HepG2 (cell line): ENCODE results near the gene PFAS. TPM values are rescaled to one million over a fixed set of nuclear protein-coding genes. Genes with fewer than 3 reads are reported as not detected.

Experiments used
- ATAC-seq: fragments of 200-7000 bp; cut with Tn5 transposase; 3 replicates; pipeline ENCODE4 v1.9.1; 2020; ENCODE audit warnings: mild to moderate bottlenecking, moderate library complexity
- BruUV-seq: library from RNA; stranded (reverse); fragments of 400-500 nt; replicated peaks from 2 replicates; lab custom pipeline; 2021; lab: Mats Ljungman, UMichigan
- CTCF ChIA-PET: fragments of 300-600 bp; formaldehyde crosslinking; extraction: SDS; loops from one replicate; lab custom pipeline; 2021; ENCODE audit warnings: low total read pairs, inconsistent platforms, low intra/inter-chr PET ratio; lab: Yijun Ruan, JAX
- POLR2A ChIA-PET: fragments of 350-600 bp; sonication (Branson Sonifier 250); formaldehyde crosslinking; loops from one replicate; lab custom pipeline; 2020; ENCODE audit warnings: antibody characterized with exemption, inconsistent platforms; lab: Yijun Ruan, JAX
- DNase-seq: peaks from one replicate; pipeline ENCODE4 v3.0.0-alpha.2; 2015; ENCODE audit warnings: low spot score
- FAIRE-seq: peaks from 3 replicates; lab custom pipeline; 2011; peaks lifted over from hg19 to GRCh38; lab: Jason Lieb, UNC
- H2AFZ ChIP-seq: one replicate; pipeline ENCODE4 v1.6.1; 2011; ENCODE audit warnings: low read length, inconsistent platforms
- H3K27ac ChIP-seq: fragments of 300-600 bp; 3 replicates; pipeline ENCODE4 v1.8.0; 2011; ENCODE audit warnings: mixed run types, mild to moderate bottlenecking, mixed read lengths, low read length, inconsistent platforms; ENCODE audit not compliant: insufficient read depth; ENCODE audit errors: extremely low read length
- H3K27me3 ChIP-seq, 2 experiments: fragments of 200-600 bp in 1 of 2; 2 replicates in 1 of 2; 3 replicates in 1 of 2; pipeline versions ENCODE4 v1.6.0 to v1.8.0; 2011; ENCODE audit warnings: low read length in 2 of 2, mild to moderate bottlenecking in 2 of 2, moderate library complexity in 2 of 2, inconsistent platforms in 1 of 2; ENCODE audit not compliant: insufficient read depth in 2 of 2, control insufficient read depth in 1 of 2
- H3K36me3 ChIP-seq, 2 experiments: fragments of 200-600 bp in 1 of 2; replicated peaks in 1 of 2; 2 replicates in 1 of 2; 3 replicates in 1 of 2; pipeline versions ENCODE4 v1.5.1 to v1.8.0; 2011; ENCODE audit warnings: low read length in 2 of 2, inconsistent platforms in 1 of 2; ENCODE audit not compliant: insufficient read depth in 2 of 2, control insufficient read depth in 1 of 2
- H3K4me1 ChIP-seq: 2 replicates; pipeline ENCODE4 v1.5.1; 2012; ENCODE audit warnings: low read length, inconsistent platforms; ENCODE audit not compliant: insufficient read depth
- H3K4me2 ChIP-seq: 2 replicates; pipeline ENCODE4 v1.6.0; 2011; ENCODE audit warnings: low read depth, low read length, inconsistent platforms
- H3K4me3 ChIP-seq, 3 experiments: fragments of 200-600 bp in 1 of 3; sonication (generic), shearing (Covaris generic) in 1 of 3; replicated peaks in 1 of 3; 2 replicates each; pipeline ENCODE4 v1.5.1; 2011 to 2016; ENCODE audit warnings: low read length in 3 of 3, inconsistent platforms in 2 of 3, low read depth in 2 of 3, mild to moderate bottlenecking in 2 of 3, control low read depth in 1 of 3, mixed read lengths in 1 of 3; ENCODE audit not compliant: insufficient read depth in 1 of 3
- H3K79me2 ChIP-seq: one replicate; pipeline ENCODE4 v1.6.1; 2011; ENCODE audit warnings: low read length, inconsistent platforms; ENCODE audit not compliant: insufficient read depth
- H3K9ac ChIP-seq: 2 replicates; pipeline ENCODE4 v1.6.0; 2011; ENCODE audit warnings: mild to moderate bottlenecking, low read depth, low read length, inconsistent platforms; ENCODE audit not compliant: insufficient read depth
- H3K9me3 ChIP-seq: 2 replicates; pipeline ENCODE4 v1.5.1; 2012; ENCODE audit warnings: mild to moderate bottlenecking, low read length
- H4K20me1 ChIP-seq: 2 replicates; pipeline ENCODE4 v1.6.0; 2011; ENCODE audit warnings: inconsistent platforms, mild to moderate bottlenecking, low read length, moderate library complexity; ENCODE audit not compliant: insufficient read depth
- DBP ChIP-seq: sonication (generic); formaldehyde crosslinking; IDR thresholded peaks from 2 replicates; pipeline ENCODE4 v1.4.0; 2020; ENCODE audit warnings: missing genetic modification reagents; ENCODE audit errors: not compliant biosample characterization
- KDM4B ChIP-seq: sonication (generic); formaldehyde crosslinking; IDR thresholded peaks from 2 replicates; pipeline ENCODE4 v1.4.0; 2020; ENCODE audit warnings: missing genetic modification reagents
- PTBP1 ChIP-seq: fragments of 200-400 bp; formaldehyde crosslinking; IDR thresholded peaks from 2 replicates; pipeline ENCODE4 v1.6.1; 2018; ENCODE audit warnings: low read length, low read depth; ENCODE audit not compliant: poor library complexity, severe bottlenecking
- SRSF1 ChIP-seq: fragments of 200-400 bp; formaldehyde crosslinking; optimal IDR thresholded peaks from 2 replicates; pipeline ENCODE3; 2017; ENCODE audit warnings: mild to moderate bottlenecking, low read depth, low read length, moderate library complexity
- ZBTB7A ChIP-seq: sonication (generic); formaldehyde crosslinking; IDR thresholded peaks from 2 replicates; pipeline ENCODE4 v1.8.0; 2022; ENCODE audit warnings: mild to moderate bottlenecking, missing genetic modification reagents
- ZNF691 ChIP-seq: sonication (generic); formaldehyde crosslinking; IDR thresholded peaks from 2 replicates; pipeline ENCODE4 v1.4.0; 2020; ENCODE audit warnings: missing genetic modification reagents, low read depth, mild to moderate bottlenecking, borderline replicate concordance
- WGBS: methylation state at CpG from one replicate; pipeline ENCODE4 v1.1.6; 2017; ENCODE audit warnings: low lambda C conversion rate; 5-methylcytosine and 5-hydroxymethylcytosine counted together
- in situ Hi-C: cut with HindIII; loops from 2 replicates; pipeline ENCODE4 v1.10.0; 2017; ENCODE audit warnings: low pct_unique_long_range_greater_than_20kb; ENCODE audit not compliant: extremely low pct_ligation_motif_present
- intact Hi-C: fragments of 100-400 bp; cut with micrococcal nuclease; formaldehyde crosslinking; loops from one replicate; pipeline ENCODE4 v1.10.0; 2022; ENCODE audit not compliant: unreplicated experiment
- polyA plus RNA-seq, 8 experiments: library from polyadenylated mRNA; depleted of rRNA in 3 of 8; stranded (reverse) in 7 of 8; unstranded in 1 of 8; fragments of >200 nt; fragmentation: Illumina TruSeq in 4 of 8; extraction: Trizol in 4 of 8; gene quantifications; 2 replicates each; pipeline versions ENCODE4 v1.2.1 to v1.2.3, GENCODE V29; 2011 to 2016; ENCODE audit warnings: low read depth in 4 of 8, missing spikeins in 1 of 8, mixed read lengths in 1 of 8; ENCODE audit not compliant: insufficient read depth in 1 of 8
- total RNA-seq, 5 experiments: library from RNA; depleted of rRNA; stranded (reverse); fragments of >200 nt; fragmentation: Illumina TruSeq; extraction: Trizol; gene quantifications; 2 replicates each; pipeline ENCODE4 v1.2.3, GENCODE V29; 2016; ENCODE audit warnings: low read depth in 1 of 5
- TF ChIP-seq, protein P1 (sequence below): sonication (generic); formaldehyde crosslinking; IDR thresholded peaks from 2 replicates; pipeline ENCODE4 v1.4.0; 2020; ENCODE audit warnings: mild to moderate bottlenecking, missing genetic modification reagents

Gene PFAS
- total and polyA plus RNA-seq, 2 of the 13 experiments (the other 11 are each of a cell fraction or from before 2014, with no cell fraction given) = 49.4 to 58.2 TPM

- TF ChIP-seq PTBP1 = no peak
- TF ChIP-seq SRSF1 = no peak
- no peak for TF ChIP-seq ZBTB7A
- peak; percentile 2; the same call in 1 of the 2 replicates for TF ChIP-seq KDM4B (CRISPR knock-in tag)
- TF ChIP-seq DBP (CRISPR knock-in tag) = no peak
Measured at GRCh38 chr17:8294814-8295316, 45.8 kb downstream of the PFAS start (continued).

- no peaks in the 10 kb centered on the region for H3K27me3 ChIP-seq
- H3K4me3 ChIP-seq = no peak overlapping the region
- in situ Hi-C loops = loop anchor here (5.0 kb wide), 2 partner anchors 78 to 178 kb away; partner anchors contain the start of gene HES7
- peak overlapping the region; percentile 32 for H3K4me2 ChIP-seq
- no peaks in the 10 kb centered on the region for H4K20me1 ChIP-seq
- H3K27ac ChIP-seq = no peak overlapping the region
- H2AFZ ChIP-seq = no peak overlapping the region
- intact Hi-C loops = loop anchor here (1.0 kb wide), 1 partner anchor 77 kb away; no protein-coding TSS in a partner anchor
- BruUV-seq = no TSS peak
- ChIA-PET POLR2A (interaction anchor here (1.0 to 1.9 kb wide), 5 partner anchors 26 to 127 kb away, joined by 3 to 6 read pairs (median 3); partner anchors contain the start of gene PFAS), CTCF (interaction anchor here (0.6 kb wide), 1 partner anchor 77 kb away, joined by 3 read pairs; no protein-coding TSS in a partner anchor)
- peaks cover 42% of the 10 kb centered on the region; the same call in 1 of the 2 replicates for H3K4me1 ChIP-seq
- no peaks in the 10 kb centered on the region for H3K9me3 ChIP-seq
- no peak overlapping the region for H3K9ac ChIP-seq
- ATAC-seq = no peak
- no peak for DNase-seq
- TF ChIP-seq, protein P1, sequence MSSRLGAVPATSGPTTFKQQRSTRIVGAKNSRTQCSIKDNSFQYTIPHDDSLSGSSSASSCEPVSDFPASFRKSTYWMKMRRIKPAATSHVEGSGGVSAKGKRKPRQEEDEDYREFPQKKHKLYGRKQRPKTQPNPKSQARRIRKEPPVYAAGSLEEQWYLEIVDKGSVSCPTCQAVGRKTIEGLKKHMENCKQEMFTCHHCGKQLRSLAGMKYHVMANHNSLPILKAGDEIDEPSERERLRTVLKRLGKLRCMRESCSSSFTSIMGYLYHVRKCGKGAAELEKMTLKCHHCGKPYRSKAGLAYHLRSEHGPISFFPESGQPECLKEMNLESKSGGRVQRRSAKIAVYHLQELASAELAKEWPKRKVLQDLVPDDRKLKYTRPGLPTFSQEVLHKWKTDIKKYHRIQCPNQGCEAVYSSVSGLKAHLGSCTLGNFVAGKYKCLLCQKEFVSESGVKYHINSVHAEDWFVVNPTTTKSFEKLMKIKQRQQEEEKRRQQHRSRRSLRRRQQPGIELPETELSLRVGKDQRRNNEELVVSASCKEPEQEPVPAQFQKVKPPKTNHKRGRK (CRISPR knock-in tag) = peak; percentile 53; the same call in 1 of the 2 replicates
- no peak for TF ChIP-seq ZNF691 (CRISPR knock-in tag)
- no peaks in the 10 kb centered on the region for H3K36me3 ChIP-seq
- H3K79me2 ChIP-seq = no peaks in the 10 kb centered on the region
- no peak for FAIRE-seq
- WGBS = 62% methylated on average over 3 of the region's 3 CpGs
Measured at GRCh38 chr17:8300226-8300625, 51.1 kb downstream of the PFAS start.
